Upper lobe of right lung (tissue), 1 donor: ENCODE measurements around the gene ITGAD. TPM values are rescaled to one million over a fixed set of nuclear protein-coding genes. Genes with fewer than 3 reads are reported as not detected.

Experiments used
- ATAC-seq: fragments of 200-7000 bp; cut with Tn5 transposase; one replicate; pipeline ENCODE4 v1.9.1; 2020; ENCODE audit warnings: mild to moderate bottlenecking, moderate library complexity
- DNase-seq: peaks from one replicate; pipeline ENCODE4 v3.0.0-alpha.2; 2020
- H3K27ac ChIP-seq: fragments of 200-600 bp; one replicate; pipeline ENCODE4 v1.8.0; 2022
- H3K27me3 ChIP-seq: fragments of 200-600 bp; one replicate; pipeline ENCODE4 v1.8.0; 2022; ENCODE audit warnings: mild to moderate bottlenecking
- H3K36me3 ChIP-seq: fragments of 200-600 bp; one replicate; pipeline ENCODE4 v1.8.0; 2022
- H3K4me1 ChIP-seq: fragments of 200-600 bp; one replicate; pipeline ENCODE4 v1.8.0; 2022
- H3K4me3 ChIP-seq: fragments of 200-600 bp; one replicate; pipeline ENCODE4 v1.8.0; 2022; ENCODE audit warnings: mild to moderate bottlenecking
- H3K9me3 ChIP-seq: fragments of 200-600 bp; one replicate; pipeline ENCODE4 v1.8.0; 2022
- CTCF ChIP-seq: fragments of 200-600 bp; IDR thresholded peaks from one replicate; pipeline ENCODE4 v1.8.0; 2022; ENCODE audit warnings: antibody characterized with exemption
- intact Hi-C: fragments of 100-400 bp; cut with DNase I; formaldehyde crosslinking; loops from one replicate; pipeline ENCODE4 v1.11.0; 2022
- total RNA-seq: library from RNA; stranded (reverse); fragmentation: NEBNext Ultra II Directional; extraction: Animal tissue kit (Norgen Biotek cat#: 25700); gene quantifications from one replicate; pipeline ENCODE4 v1.2.1, GENCODE V29; 2021
- donor health status: DM: no; HTN: yes; CAD: no; lungs with severe emphysema.

Gene ITGAD
- total RNA-seq, 1 donor from 2014 or later, result 0.20 TPM

DNA sequence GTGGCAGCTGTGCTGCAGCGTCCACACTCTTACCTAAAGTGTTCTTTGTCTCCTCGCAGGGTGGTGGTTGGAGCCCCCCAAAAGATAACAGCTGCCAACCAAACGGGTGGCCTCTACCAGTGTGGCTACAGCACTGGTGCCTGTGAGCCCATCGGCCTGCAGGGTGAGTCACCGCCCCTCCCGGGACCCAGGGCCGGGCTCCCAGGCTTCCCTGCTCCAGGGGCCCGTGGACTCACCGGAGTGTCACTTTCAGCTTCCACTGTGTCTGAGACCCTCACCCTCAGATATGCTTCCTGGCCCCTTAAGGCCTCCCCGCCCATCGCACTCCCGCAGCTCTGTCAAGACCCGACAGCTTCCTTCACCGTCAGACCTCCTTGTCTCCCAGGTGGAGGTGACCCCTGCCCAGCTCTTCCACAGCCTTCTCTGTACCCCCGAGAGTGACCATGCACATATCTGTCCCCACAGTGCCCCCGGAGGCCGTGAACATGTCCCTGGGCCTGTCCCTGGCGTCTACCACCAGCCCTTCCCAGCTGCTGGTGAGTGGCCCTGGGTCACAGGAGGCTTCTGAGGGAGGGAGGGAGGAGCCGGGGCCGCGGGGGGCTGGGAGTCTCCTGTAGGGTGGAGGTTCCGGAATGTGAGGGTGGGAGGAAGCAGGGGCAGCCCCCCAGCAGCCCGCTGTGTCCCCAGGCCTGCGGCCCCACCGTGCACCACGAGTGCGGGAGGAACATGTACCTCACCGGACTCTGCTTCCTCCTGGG is 36.4 kb upstream of the ITGAD start:
- Histone ChIP-seq H3K27ac (no peak overlapping the region), H3K27me3 (no peaks in the 10 kb centered on the region), H3K9me3 (no peaks in the 10 kb centered on the region), H3K4me1 (no peaks in the 10 kb centered on the region), H3K4me3 (peak overlapping the region; percentile 37), H3K36me3 (no peaks in the 10 kb centered on the region)
- ATAC-seq (peak; percentile 7), DNase-seq (no peak)
- no peak for TF ChIP-seq CTCF
- intact Hi-C loops, result no loop called here

DNA sequence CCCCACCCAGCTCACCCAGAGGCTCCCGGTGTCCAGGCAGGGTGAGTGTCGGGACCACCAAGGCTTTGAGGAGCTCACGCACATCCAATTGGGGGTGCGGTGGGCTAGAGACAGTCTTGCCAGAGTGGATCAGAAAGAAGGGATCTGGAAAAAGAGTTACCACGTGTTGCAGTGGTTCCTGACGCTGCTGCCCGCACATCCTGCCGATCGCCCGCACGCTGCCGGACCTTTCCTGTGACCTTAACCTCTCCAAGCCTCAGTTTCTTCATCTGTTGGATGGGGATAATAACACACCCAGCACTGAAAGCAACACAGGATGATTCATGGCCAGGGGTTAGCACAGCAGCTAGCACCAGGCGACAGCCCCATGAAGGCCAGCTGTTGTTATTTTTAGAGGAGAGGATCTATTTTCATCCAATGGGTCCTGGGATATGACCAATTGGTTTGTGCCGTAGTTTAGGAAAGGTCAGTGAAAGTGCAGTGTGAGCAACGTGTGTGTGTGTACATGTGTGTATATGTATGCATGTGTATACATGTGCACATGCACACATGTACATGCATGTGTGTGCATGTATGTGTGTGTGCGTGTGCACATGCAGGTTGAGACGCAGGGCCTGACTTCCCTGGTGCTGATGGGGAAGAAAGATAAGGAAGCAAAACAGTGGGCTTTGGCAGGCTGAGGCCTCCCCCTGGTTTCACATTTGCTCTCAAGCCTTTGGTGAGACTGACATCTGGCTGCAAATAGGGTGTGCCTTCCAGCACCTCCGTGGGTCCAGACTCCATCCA is 35.6 kb upstream of the ITGAD start:
- Histone ChIP-seq H3K4me3 (peak overlapping the region; percentile 37), H3K9me3 (no peaks in the 10 kb centered on the region), H3K27ac (no peak overlapping the region), H3K4me1 (no peaks in the 10 kb centered on the region), H3K27me3 (no peaks in the 10 kb centered on the region), H3K36me3 (no peaks in the 10 kb centered on the region)
- ATAC-seq (no peak), DNase-seq (no peak)
- TF ChIP-seq CTCF, result no peak
- intact Hi-C loops, result no loop called here

DNA sequence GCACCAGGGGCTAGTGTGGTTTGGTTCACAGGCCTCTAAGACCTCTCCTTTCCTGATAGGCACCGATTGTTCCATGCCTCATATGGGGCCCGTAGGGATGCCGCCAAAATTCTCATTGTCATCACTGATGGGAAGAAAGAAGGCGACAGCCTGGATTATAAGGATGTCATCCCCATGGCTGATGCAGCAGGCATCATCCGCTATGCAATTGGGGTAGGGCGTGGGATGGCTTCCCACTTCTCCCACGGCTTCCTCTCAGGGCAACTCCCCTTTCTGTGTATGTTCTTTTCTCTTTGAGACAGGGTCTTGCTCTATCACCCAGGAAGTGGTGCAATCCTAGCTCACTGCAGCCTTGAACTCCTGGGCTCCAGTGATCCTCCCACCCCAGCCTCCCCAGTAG is 32.9 kb upstream of the ITGAD start:
- TF ChIP-seq CTCF, result no peak
- DNase-seq, result no peak
- intact Hi-C loops, result no loop called here
- Histone ChIP-seq H3K27ac (no peak overlapping the region), H3K4me1 (no peaks in the 10 kb centered on the region), H3K36me3 (no peaks in the 10 kb centered on the region), H3K27me3 (no peaks in the 10 kb centered on the region), H3K4me3 (no peak overlapping the region), H3K9me3 (no peaks in the 10 kb centered on the region)
- peak; percentile 67 for ATAC-seq

GRCh38 chr16:31361201-31362110 is 31.7 kb upstream of the ITGAD start:
- no peak for ATAC-seq

More at GRCh38 chr16:31361201-31362110, 31.7 kb upstream of the ITGAD start:
- Histone ChIP-seq H3K4me3 (no peak overlapping the region), H3K27me3 (no peaks in the 10 kb centered on the region), H3K4me1 (no peaks in the 10 kb centered on the region), H3K9me3 (no peaks in the 10 kb centered on the region), H3K27ac (no peak overlapping the region), H3K36me3 (no peaks in the 10 kb centered on the region)
- DNase-seq, result no peak
- intact Hi-C loops, result no loop called here
- no peak for TF ChIP-seq CTCF
